Measurements from ENCODE around the gene LRRK1.
"Not testable (repeated sequence)": the region's sequence is repeated elsewhere in the genome, so short reads cannot be mapped to it uniquely, and the experiment has no call there.

LRRK1 gene

DNA sequence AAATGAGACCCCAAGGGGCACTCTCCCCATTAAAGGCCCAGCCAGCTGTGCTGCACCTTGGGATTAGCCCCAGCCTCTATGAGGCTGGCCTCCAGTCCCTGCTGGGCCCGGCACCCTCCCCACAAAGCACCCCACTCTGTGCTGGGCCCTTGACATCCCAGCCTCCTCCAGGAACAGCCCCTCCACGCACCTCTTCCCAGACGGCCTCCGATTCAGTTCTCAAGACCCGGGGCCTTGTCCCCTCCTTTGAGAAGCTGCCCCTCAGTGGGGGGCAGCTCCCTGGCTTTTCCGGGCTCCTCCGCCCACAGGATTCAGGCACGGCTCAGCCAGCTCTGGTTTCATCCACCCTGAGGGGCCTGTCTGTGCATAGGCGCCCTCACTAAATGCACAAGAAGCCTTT lies 144.1 kb downstream of the LRRK1 start:
- DNase-seq, result no peak

- no peak for DNase-seq
Measured at GRCh38 chr15:101063891-101064794, 145.0 kb downstream of the LRRK1 start.

DNA sequence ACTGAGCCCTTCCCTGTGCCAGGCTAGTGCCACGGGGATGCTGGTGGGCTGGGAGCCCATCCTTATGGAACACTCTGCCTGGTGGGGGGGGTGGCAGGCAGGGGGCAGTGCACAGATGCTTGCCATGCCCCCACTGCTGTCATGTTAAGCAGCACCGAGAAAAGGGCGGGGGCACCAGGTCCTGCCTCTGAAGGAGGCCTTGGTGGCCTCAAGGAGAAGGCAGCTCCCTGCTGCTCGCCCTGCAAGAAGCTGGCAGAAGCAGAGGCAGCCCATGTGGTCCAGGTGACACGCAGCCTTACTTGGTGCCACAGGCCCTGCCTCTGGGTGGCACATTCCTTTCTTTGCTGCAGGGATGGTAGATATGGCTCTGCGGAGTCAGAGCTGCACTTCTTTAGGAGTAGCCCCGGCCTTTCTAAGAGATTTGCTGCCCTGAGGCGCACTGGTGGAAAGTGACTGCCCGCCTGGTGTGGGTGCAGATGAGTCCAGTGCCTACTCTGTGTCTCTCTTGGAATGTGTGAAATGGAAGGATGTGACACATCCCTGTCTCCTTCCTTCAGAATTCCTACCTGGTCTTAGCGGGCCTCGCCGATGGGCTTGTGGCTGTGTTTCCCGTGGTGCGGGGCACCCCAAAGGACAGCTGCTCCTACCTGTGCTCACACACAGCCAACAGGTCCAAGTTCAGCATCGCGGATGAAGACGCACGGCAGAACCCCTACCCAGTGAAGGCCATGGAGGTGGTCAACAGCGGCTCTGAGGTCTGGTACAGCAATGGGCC lies 145.8 kb downstream of the LRRK1 start:
- DNase-seq, result no peak

- DNase-seq, result no peak
Measured at GRCh38 chr15:101065570-101066221, 146.5 kb downstream of the LRRK1 start.

GRCh38 chr15:101066501-101067408 lies 147.6 kb downstream of the LRRK1 start:
- DNase-seq, result no peak

GRCh38 chr15:101067660-101068522 lies 148.7 kb downstream of the LRRK1 start:
- DNase-seq, result no peak

DNA sequence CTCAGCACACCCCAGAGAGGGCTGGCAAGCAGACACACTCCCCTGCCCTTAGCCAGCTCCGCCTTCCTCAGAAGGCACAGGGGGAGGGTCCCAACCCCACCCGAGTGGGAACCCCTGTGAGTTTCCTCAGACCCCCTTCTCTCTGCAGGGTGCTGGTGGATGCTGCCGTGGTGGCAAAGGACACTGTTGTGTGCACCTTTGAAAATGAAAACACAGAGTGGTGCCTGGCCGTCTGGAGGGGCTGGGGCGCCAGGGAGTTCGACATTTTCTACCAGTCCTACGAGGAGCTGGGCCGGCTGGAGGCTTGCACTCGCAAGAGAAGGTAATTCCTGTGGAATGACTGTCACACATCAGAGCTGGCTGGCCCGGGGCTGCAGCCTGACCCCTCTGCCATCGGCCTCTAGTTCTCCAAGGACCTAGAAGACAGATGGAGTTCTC lies 149.4 kb downstream of the LRRK1 start:
- DNase-seq, result no peak

- no peak for DNase-seq
Measured at GRCh38 chr15:101068961-101069653, 149.9 kb downstream of the LRRK1 start.

DNA sequence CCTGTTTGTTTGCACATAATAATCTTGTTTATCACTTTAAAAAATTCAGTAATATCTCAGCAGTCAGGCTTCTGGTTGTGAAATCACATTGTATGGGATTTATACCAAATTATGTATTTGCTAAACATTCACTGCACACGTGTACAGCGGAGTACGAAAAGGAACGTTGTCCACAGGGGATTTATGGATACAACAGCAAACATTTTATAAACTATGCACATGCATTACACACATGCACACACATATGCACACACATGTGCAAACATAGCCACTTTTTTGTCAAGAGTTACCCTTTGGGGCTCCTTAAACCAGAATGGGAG lies 150.5 kb downstream of the LRRK1 start:
- no peak for DNase-seq

GRCh38 chr15:101070024-101070423 lies 150.9 kb downstream of the LRRK1 start:
- DNase-seq, result no peak

GRCh38 chr15:101070502-101071273 lies 151.5 kb downstream of the LRRK1 start:
- no peak for DNase-seq

- no peak for DNase-seq
Measured at GRCh38 chr15:101071651-101072050, 152.5 kb downstream of the LRRK1 start.

DNA sequence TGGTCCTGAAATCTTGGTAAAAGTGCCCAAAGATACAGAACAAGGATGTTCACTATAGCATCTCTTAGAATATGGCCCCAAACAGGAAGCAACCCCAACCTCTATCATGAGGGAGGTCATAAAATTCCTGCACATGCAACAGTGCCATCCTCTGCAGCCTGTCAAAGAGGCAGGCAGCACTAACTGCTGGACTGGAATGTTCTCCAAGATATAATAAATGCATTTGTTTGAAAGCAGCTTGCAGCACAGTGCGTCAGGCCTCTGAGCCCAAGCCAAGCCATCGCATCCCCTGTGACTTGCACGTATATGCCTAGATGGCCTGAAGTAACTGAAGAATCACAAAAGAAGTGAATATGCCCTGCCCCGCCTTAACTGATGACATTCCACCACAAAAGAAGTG lies 153.1 kb downstream of the LRRK1 start:
- not testable (repeated sequence) for DNase-seq

GRCh38 chr15:101077806-101078668 lies 158.9 kb downstream of the LRRK1 start:
- DNase-seq, result not testable (repeated sequence)

DNA sequence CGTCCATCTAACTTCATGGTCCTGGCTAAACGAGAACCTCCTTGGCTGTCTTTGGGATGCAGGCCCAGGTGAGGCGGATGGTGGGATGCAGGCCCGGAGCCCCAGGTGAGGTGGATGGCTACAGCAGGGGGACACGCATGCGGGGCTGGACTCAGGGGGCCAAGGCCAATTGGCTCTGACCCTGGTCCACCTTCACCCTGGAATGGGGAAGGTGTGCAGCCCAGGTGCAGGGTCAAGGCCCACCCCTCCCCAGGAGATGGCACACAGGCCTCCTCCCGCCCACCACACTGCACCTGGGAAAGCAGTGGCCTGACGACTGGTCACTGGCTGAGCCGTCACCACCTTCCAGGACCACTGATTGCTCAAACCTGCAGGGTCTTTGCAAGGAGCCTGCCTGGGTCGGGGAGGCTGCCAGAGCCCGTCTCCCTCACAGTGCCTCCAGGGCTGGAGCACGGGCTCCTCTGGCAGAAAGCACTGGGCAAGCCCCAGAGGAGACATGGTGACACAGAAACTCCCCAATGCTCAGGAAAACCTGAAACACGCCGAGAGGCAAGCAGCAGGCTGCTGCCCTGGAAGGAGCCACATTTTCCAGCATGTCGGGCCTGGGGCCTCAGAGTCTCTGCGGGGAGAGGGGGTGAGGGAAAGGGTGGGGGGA lies 159.6 kb downstream of the LRRK1 start:
- no peak for DNase-seq

DNA sequence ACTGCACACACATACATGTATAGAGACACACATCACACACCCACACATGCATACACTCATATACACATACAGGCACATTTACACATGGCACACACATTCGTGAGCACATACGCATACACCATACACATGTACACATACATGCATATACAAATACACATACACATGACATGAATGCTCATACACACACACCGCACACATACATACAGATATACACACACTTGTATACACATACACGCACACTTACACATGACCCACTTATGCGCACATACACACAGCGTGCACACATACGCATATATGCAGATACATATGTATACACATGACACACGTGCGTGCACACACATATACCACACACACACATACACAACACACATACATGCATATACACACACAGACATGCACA lies 162.7 kb downstream of the LRRK1 start:
- DNase-seq, result no peak

- DNase-seq, result no peak
Measured at GRCh38 chr15:101083336-101084045, 164.3 kb downstream of the LRRK1 start.

DNA sequence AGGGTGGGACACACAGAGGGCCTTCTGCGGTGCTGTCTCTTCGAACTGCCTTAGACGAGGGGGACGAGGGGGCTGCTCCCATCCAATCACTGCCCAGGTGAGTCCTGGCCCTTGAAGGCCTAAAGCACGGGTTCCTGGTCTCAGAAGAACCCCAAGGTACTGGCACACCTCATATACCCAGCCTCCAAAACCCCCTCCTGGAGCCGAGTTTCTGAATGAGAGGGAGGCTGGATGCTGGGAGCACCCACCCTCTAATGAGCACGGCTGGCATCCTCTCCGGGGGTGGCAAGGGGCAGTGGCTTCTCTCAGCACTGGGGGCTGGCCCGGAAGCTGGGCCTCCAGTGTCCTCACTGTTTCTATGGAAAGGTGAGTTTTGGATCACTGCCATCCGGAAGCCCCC lies 165.6 kb downstream of the LRRK1 start:
- DNase-seq, result no peak
